Esophagus muscularis mucosa (tissue), 3 donors: ENCODE results near the gene CCDC167.

Source experiments
- CTCF ChIP-seq, 3 experiments: fragments of 200-600 bp in 2 of 3; fragments of 450-650 bp in 1 of 3; sonication (generic) in 2 of 3; IDR thresholded peaks; one replicate each; pipeline ENCODE4 v1.5.1; 2017 to 2019; ENCODE audit warnings: antibody characterized with exemption in 3 of 3, mild to moderate bottlenecking in 2 of 3, moderate library complexity in 1 of 3
- POLR2AphosphoS5 ChIP-seq, 2 donors: sonication (generic); formaldehyde crosslinking; IDR thresholded peaks; one replicate each; pipeline ENCODE4 v1.6.1; 2017; ENCODE audit warnings: antibody characterized with exemption in 2 of 2

DNA sequence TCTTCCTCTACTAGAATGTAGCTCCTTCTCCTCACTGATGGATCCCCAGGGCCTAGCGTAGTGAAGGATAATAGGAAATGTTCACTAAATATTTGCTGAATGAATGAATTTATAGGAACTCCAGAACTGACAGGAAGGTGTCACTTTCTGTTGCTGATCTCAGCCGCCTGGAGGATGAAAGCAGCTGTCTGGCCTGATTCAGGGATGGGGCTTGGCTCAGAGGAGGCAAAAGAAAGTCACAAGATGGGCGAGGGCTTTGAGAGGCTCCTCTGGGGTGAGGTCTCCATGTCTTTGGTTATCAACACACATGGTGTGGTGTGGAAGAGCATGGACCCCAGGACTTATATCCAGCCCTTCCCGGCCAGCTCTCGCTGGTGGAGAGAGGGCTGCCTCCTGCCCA, 11.5 kb upstream of the CCDC167 start:
- no peak for TF ChIP-seq CTCF (IDR thresholded peaks at IDR 0.05)
- no peak for TF ChIP-seq POLR2AphosphoS5 (IDR thresholded peaks at IDR 0.05)
